Gastrocnemius medialis (tissue), 4 donors: Measurements from ENCODE around the gene SLX4.

ENCODE experiments used
- CTCF ChIP-seq, 5 experiments: fragments of 450-650 bp in 3 of 5; fragments of 200-600 bp in 2 of 5; sonication (generic) in 2 of 5; IDR thresholded peaks in 4 of 5; conservative IDR thresholded peaks in 1 of 5; 1 replicate in 4 of 5; 2 replicates in 1 of 5; pipeline ENCODE4 v1.5.1; 2016 to 2019; ENCODE audit warnings: antibody characterized with exemption in 5 of 5, mild to moderate bottlenecking in 3 of 5, moderate library complexity in 3 of 5
- POLR2A ChIP-seq, 2 donors: fragments of 450-650 bp; IDR thresholded peaks; one replicate each; pipeline ENCODE4 v1.6.1; 2017; ENCODE audit warnings: antibody characterized with exemption in 2 of 2, mild to moderate bottlenecking in 2 of 2, moderate library complexity in 2 of 2

DNA sequence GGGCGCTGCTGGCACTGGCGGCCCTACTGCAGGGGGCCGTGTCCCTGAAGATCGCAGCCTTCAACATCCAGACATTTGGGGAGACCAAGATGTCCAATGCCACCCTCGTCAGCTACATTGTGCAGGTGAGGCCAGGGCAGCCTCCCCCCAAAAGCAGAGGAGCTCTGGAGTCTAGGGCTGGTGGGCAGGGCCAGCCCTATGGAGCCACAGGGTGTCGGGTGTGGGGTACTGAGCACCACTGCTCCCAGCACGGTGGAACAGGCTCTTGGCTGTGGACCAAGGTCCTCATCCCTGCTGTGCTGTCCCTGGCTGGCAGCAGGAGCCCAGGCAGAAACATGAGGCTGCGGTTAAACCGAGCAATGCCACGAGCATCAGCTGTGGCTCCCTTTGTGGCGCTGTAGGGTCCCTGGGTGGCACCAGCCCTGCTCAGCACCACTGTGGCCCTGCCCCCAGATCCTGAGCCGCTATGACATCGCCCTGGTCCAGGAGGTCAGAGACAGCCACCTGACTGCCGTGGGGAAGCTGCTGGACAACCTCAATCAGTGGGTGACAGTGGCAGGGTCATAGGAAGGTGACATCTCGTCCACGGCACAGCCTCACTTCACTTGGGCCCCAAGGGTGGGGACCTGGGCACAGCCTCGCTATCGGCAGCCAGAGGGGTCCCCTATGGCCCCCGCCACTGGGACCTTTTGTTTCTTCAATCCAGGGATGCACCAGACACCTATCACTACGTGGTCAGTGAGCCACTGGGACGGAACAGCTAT lies 44.2 kb upstream of the SLX4 start:
- TF ChIP-seq POLR2A (IDR thresholded peaks at IDR 0.05) (no peak), CTCF (IDR thresholded peaks at IDR 0.05 in 4 of 5, conservative IDR thresholded peaks at IDR 0.05 in 1 of 5) (no peak)
